IPS DF 4.7 (cell line): ENCODE measurements around the gene CDH11.

ENCODE experiments used
- DNase-seq: peaks from one replicate; pipeline ENCODE4 v3.0.0-alpha.2; 2013; ENCODE audit warnings: low spot score; ENCODE audit errors: extremely low read depth

The CDH11 gene

DNA sequence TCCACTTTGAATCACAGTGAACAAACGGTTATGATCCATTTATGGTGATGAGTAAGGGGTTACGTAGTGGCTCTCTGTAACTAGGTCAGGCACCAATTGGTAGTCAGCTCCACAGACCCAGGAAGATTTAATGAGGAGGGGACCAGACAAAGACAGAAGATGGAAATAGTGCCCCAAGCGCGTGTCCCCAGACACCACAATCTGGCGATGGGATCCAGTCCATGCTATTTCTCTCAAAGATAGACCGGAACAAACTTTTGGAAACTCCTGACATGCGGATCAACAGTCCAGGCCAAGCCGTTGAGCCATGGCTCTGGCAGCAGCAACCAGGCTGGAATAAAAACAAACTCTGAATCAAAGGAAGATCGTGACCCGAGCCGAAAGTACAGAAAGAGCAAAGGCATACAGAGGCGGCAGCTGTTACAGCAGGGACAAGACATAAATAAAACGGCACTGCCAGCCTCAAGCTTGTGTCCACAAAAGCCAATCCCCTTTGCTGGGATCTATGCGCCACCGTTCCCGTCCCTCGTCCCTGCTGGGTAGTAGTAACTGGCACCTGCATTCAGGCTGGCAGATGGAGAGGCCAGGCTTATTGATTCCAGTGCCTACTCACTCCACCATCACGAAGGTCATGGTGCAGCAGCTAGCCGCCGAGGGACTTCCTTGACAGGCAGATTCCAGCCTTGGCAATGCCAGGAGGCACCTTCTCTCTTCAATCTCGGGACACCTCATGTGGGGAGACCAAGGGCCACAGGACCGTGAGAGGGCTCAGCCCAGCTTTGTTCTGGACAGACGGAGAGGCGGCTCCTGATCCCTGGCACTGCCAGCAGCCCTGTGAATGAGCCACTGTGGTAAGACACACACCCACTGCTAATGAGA is 50.2 kb downstream of the CDH11 start:
- no peak for DNase-seq

DNA sequence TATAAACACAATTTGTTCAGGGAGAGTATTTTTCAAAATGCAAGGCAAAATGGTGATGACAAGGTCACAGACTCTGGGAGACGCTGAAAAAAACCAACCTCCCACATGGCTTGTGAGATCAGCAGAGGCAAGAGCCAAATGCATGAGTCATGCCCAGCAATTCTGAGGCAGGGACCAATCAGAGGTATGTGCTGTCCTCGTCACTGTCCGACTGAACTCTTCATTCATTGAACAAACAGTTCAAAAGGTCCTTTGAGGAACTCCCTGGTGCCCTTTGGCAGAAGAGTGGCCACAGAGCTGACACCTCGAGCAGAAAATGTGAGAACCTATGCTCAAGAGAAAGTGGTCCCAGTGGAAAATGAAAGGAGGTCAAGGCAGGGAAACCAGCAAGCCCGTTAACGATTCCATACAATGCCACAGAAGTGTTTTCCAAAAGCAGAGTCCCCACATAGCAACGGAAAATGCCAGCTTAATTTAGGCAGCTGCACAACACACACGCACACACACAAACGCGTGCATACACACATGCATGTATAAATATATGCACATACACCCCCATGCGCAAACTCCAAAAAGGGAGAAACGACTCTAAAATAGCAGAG is 50.9 kb downstream of the CDH11 start:
- DNase-seq, result no peak

DNA sequence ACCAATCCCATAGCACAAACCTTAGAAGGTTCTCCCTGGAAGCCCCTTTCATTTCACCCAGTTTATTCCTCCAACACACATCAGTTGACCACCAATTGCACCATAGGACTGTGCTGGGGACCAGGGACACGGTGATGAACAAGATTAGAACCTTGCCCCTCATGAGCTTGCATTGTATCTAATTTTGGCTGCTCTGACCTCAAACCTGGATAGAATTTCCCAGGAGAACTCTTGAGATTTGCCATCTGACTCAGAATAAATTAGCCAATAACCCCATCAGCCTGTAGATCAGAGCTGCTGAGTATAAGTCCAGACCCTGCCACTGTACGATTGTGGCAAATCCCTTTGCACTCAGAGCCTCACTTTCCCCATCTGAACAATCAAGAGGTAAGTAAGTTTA is 52.1 kb downstream of the CDH11 start:
- no peak for DNase-seq

DNA sequence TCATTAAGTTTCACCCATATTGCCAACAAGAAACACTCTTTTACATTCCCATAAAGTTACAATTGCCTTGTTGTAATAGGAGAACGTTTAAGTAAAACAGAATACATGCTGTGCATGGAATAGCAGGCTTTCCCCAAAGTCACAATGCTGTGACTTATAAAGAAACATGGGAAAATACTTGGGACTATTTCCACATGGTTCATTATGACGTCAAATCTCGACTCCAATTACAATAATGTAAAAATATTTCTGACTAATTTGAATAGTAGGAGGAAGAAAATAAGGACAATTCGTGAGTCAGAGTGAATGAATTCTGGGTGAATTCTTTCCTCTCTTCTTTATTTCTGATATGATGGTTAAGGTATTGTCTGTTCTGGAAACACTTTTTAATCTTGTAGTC is 52.8 kb downstream of the CDH11 start:
- DNase-seq, result no peak

DNA sequence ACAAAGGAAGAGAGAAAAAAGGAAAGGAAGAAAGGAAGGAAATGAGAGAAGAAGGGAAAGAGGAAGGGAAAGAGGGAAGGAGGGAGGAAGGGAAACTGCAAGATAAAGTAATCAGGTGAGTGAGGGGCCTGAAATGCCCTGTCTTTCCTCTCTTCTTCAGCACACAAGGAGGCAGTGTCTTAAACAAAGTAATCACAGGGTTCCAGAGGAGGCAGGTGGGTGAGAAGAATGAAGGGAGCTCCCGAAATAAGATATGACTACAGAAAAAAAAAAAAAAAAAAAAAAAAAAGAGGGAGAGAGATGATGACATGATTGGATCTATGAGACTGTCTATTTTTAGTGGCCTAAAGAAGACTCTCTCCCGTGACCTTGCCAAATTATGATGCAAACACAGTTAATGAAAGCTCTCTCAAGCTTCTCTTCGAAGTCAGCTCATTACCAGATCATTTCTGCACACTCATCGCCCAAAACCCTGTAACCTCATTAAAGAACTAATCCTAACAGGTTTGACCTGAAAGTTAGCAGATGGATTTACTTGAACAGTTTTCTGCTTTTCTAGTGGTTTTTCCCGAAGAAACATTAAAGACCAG is 53.6 kb downstream of the CDH11 start:
- no peak for DNase-seq

DNA sequence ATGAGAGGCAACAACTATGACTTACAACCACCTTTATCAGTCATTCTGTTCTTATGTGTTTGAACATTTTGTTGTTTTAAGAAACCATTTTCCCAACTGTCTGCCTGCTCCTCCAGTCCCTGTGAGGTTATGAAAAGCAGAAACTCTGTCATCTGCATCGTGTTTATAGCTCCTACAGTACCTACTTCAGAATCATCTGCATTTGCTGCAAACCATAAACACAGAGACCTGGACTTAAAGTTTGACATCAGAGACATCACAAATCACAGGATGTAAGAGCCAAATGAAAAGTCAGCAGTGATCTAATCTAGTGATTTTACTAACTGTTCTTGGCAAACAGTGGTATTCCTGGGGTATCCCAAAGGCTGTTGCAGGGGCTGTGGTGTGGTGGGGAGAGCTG is 55.2 kb downstream of the CDH11 start:
- no peak for DNase-seq

DNA sequence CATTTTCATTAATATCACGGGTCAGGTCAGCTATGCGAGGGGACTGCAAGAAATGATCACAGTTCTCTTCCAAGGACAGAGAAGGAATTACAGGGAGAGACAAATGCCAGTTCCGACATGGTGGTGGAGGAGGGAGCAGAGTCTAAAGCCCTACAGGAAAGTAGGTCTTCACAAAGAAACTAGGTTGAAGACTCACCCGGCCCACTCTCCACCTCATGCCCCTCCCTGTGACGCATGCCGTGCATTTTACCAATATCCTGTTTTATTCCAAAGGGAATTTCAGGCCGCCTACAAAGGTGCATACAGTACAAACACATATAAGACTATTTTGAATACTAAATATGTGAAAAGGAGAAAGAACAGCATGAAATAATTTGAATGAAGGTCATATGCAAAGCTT is 56.8 kb downstream of the CDH11 start:
- no peak for DNase-seq

DNA sequence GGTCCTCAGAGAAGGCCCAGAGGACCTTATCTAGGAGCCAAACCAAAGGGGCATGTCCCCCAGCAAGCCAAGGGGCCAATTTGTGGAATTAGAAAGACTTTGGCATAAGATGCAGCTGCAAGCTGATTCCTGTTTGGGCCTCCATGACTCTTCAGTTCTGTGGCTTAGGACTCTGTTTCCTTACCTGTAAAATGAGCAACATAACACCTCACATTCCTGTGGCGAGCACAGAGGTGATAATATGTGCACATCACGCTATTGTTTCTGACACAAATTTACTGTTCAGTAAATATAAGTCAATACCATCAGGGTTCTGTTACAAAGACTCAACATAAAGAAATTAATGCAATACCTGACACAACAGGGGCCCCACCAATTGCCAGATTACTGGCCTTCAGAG is 57.7 kb downstream of the CDH11 start:
- no peak for DNase-seq

DNA sequence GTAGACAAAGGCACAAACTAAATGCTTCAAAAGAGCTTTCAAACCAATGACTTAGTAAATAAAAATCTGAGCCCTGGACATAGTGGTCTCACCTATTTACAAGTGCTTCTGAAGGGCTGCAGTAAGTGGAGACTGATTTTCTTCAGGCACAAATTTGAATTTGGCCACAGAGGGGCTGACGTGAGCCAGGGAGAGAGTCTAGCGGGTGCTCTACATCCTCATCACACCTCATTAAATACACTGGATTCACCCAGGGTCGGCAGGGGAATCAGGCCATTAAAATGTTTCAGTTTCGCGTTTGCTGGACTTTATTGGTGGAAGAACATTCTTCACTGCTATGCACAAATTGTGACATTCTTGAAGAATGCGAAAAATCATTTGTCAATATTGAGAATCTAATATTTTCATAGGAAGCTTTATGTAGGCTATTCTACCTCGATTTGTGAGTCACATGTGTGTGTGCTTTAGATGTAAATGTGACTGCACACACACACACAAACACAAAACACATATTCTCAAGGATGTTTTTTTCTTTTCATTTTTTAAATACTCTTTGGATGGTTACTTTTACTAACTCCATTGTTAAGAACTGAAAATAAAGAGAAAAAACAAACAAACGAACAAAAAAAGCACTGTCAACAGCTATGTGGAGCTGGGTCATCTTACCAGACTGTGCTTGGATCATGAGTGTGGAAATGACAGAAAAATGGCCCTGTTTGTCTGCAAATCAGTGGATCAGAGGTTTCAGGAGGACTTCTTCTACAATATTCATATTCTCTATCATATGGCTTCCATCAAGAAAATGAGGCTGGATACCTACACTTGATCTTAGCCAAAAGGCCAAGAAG is 58.9 kb downstream of the CDH11 start:
- no peak for DNase-seq

DNA sequence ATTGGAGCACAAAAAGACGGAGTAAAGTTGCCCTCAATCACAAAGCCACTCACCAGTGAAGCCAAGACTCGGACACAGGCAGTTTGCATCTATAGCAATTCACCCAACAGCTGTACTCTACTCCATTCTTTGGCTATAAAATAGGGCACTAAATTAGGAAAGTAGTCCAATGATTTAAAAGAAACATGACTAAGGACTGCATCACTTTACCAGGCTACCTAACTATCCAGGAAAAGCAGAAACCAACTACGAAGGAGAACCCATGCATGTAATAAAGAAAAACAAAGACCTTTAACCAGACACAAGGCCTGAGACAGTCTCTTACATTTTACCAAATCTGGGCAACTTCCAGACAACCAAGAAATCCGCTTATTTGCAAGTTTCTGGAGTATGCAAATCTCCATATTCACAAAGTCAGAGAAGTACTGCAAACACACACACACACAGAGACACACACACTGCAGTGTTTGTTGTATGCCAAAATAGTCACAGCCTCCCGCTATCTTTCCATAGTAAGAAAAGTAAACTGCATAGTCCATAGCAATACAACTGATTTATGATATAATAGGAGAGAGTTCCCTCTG is 59.8 kb downstream of the CDH11 start:
- DNase-seq, result no peak

DNA sequence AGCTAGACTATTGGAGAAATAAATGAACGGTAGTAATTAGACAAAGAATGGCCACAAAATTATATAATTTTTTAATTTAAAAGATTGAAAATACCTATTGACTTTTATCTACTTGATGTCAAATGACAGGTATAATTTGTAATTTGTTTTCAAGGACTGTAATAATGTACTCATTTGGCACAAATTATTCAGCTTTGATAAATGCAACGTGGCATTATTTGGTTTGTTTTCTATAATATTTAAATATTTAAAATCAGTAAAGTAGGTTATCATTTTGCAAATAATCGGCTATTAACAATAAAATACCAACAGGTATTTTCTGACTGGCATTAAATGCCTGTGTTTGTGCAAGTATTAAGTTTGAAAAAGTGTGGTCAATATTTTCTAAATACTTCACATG is 60.6 kb downstream of the CDH11 start:
- no peak for DNase-seq

DNA sequence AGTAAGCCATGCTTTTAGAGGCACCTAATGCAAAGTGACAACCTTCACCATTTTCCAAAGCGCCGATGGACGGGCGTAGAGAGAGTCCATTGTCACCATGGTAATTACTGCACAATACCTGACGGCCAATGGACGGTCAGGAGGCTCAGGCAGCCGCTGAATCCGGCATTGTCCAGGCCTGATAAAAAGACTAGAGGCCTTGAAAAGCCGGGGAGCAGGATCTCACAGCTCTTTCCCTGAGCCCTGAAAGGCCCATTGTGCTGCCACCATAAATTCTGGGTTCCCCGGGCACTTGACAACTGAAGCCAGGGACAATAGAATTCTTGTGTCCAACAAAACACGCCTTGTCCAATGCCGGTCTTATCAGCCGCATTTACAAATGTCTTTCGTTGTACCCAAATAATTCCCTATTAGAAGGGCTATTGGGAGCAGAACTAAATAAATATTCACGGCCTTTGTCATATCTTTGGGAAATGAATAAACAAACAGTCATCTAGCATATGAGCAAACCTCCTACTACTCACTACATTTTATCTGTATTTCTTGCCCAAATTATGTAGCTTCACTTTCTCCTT is 62.4 kb downstream of the CDH11 start:
- DNase-seq, result no peak

DNA sequence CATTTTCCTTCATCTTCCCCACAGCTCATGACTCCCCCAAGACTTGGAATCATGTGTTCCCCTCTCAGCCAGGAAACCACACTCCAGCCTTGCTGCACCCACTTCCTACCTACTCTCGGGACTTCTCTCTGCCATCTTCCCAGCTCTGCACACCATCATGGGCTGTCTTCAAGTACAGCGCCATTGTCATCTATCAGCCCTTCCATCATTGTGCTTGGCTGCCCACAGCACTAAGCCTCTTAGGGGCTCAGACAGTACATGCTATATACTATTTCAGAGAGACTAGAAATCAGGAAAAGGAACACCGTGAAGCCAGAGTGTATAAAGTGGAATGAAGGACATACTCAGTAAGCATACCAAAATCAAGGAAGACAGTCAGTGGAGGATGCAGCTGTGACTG is 64.7 kb downstream of the CDH11 start:
- DNase-seq, result no peak

DNA sequence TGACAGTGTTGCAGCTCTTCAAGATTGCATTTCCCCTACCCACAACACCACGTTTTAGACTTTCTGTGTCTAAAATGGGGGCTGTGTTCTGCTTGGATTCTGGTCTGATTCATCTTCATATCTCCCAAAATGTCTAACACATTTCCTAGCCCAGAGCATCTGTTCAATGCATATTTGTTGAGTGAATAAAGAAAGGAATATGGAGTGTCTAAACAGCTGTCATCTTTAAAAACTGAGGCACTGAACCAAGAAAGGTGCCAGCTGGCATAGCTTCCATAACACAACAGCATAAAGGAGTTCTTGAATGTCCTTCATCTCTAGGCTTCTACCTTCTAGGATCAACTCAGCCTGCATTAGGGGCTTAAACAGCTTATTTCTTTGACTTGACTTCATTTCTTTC is 67.4 kb downstream of the CDH11 start:
- DNase-seq, result no peak

DNA sequence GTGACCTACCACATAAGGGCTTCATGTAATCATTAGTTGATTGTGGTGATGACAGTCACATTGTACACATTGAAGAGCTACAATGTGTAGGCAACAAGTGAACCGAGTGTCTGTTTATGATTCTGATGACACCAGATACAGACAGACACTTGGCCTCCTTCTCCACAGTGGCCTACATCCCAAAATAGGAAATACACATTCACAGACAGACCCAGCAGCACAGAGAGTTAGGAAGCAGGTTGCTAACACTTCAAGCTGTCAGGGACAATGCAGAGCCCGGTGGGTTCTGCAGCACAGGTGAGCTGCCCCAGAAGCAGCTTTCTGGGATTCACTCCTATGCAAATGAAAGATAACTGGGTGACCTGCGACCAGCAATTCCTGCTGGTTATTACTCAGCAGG is 72.2 kb downstream of the CDH11 start:
- no peak for DNase-seq

DNA sequence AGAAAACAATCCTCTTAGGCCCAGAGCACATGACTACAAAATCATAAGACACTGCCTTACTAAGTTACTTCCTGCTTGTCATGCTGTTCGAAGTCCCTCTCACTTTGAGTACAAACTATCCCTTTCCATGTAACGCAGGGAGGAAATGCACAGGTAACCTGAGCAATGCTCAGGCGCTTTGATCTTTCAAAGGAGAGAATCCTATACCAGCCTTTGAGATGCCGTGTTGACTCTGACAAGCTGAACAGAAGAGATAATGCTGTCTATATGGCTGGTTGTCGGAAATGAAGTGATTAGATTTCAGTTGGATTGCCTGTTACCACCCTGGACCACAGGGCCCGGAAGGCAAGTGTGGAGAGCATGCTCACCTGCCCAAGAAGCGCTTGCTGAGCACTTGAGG is 75.9 kb downstream of the CDH11 start:
- no peak for DNase-seq

DNA sequence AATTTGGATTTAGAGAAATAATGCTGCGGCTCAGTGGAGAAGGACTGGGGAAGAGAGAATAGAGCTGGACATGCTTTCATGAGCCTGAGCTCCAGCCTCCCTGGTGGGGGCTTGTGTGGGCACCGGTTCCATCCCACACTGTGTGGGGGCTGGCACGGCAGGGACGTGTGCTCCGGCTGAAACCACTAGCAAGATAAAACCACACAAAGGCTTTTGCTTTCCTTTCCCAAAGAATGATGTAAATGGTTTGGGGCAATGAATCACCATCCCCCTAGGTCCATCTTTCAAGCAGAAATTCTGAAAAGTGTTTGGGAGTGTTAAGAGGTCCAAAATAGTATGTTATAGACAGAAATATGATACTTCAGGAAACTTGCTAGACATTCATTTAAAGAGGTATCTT is 77.0 kb downstream of the CDH11 start:
- DNase-seq, result no peak

DNA sequence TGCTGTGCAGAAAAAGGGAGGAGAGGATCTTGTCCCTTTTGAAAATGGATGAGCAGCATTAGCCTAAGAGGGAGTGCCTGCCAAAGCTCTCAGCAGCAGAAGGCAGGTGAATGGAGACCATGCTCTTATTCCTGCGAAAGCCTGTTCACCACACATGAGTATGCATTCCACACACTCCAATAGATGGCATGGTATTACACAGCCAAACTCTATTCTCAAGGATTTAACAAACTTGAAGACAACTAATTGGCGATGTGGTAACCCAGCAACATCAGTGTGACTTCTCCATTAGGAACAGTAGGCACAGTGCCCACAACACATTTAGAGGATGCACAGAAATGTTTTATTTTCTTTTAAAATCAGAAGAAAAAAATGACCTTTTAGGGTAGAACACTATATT is 77.8 kb downstream of the CDH11 start:
- DNase-seq, result no peak

DNA sequence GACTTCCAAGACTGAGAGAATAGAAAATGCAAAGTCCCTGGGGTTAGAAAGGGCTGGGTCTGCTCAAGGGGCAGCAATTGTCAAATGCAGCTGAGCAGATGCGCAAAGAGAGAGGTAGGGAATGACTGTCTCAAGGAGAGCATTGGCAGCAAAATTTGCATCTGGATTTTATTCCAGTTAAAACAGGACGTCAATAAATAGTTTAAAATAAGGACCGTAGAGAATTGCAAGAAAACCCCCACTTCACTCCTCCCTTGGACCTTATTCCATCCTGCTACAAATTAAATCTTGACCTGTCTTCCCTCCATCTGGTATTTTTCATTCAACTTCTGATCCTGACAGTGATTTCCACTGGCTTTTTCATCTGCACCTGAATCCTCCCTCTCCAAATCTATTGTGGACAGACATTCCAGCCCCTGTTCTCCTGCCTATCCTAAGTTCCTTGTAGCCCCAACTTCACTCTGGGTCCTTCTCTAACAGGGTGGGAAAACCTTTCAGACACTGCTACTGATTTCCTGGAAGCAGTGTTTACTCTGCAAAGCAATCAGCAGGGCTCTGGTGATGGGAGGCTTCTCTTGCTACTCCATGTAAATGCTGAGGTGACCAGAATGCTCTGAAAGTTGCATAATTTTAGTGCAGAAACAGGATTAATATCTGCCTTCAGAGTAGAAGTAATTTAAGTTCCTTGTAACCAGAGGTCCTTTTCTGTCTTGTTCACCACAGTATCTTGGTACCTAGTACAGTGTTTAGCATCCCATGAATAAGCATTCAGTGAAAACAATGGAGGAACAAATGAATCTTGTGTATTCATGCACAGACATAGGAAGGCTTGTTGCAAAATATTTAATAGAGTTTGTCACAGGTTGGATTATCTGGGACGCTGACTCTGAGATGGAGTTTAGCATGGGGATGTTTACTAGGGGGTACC is 79.2 kb downstream of the CDH11 start:
- DNase-seq, result no peak

DNA sequence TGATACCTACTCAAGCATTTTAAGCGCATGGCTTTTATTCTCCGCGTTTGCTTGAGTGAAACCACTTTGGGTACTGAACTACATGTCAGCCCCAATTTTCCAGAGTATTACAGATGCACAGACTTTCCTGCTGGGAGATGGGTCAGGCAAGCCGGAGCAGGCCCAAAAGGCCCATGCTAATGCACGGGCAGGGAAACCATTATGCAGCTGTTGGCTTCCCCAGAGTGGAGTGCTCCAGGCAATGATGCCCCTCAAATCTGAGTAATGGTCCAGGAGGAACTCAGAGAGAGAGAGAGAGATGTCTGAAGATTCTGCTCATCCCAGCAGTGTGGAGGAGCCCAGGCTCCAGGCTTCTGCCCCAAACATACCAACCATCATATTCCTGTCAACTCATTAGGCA is 80.2 kb downstream of the CDH11 start:
- no peak for DNase-seq
